ENCODE data around the gene TRPM1.

TRPM1 gene

GRCh38 chr15:31049682-31050615 lies 51.6 kb downstream of the TRPM1 start:
- no peak for DNase-seq (ENCODE audit: low read depth in 2 of 2)

- no peak for DNase-seq (ENCODE audit: low read depth in 2 of 2)
These were observed 52.4 kb downstream of the TRPM1 start for GRCh38 chr15:31049111-31049510.

GRCh38 chr15:31047437-31047836 lies 54.1 kb downstream of the TRPM1 start:
- DNase-seq (ENCODE audit: low read depth in 2 of 2): no peak

- no peak for DNase-seq (ENCODE audit: low read depth in 2 of 2)
These were observed 54.7 kb downstream of the TRPM1 start for GRCh38 chr15:31046759-31047359.

- DNase-seq (ENCODE audit: low read depth in 2 of 2): no peak
These were observed 55.9 kb downstream of the TRPM1 start for GRCh38 chr15:31045606-31046005.

- DNase-seq (ENCODE audit: low read depth in 2 of 2): no peak
These were observed 58.8 kb downstream of the TRPM1 start for GRCh38 chr15:31042751-31043150.

- no peak for DNase-seq (ENCODE audit: low read depth in 2 of 2)
These were observed 59.9 kb downstream of the TRPM1 start for GRCh38 chr15:31041610-31042009.

GRCh38 chr15:31040611-31041010 lies 60.9 kb downstream of the TRPM1 start:
- no peak for DNase-seq (ENCODE audit: low read depth in 2 of 2)

- DNase-seq (ENCODE audit: low read depth in 2 of 2): no peak
These were observed 61.6 kb downstream of the TRPM1 start for GRCh38 chr15:31039961-31040360.

GRCh38 chr15:31037731-31038477 lies 63.6 kb downstream of the TRPM1 start:
- no peak for DNase-seq (ENCODE audit: low read depth in 2 of 2)

GRCh38 chr15:31036783-31037182 lies 64.7 kb downstream of the TRPM1 start:
- no peak for DNase-seq (ENCODE audit: low read depth in 2 of 2)

- DNase-seq (ENCODE audit: low read depth in 2 of 2): no peak
These were observed 65.9 kb downstream of the TRPM1 start for GRCh38 chr15:31035610-31036009.

GRCh38 chr15:31034152-31034551 lies 67.4 kb downstream of the TRPM1 start:
- DNase-seq (ENCODE audit: low read depth in 2 of 2): no peak

- no peak for DNase-seq (ENCODE audit: low read depth in 2 of 2)
These were observed 68.6 kb downstream of the TRPM1 start for GRCh38 chr15:31032961-31033371.

GRCh38 chr15:31031471-31032067 lies 70.0 kb downstream of the TRPM1 start:
- no peak for DNase-seq (ENCODE audit: low read depth in 2 of 2)

GRCh38 chr15:31027910-31028578 lies 73.5 kb downstream of the TRPM1 start:
- DNase-seq (ENCODE audit: low read depth in 2 of 2): no peak

GRCh38 chr15:31025996-31026395 lies 75.5 kb downstream of the TRPM1 start:
- no peak for DNase-seq (ENCODE audit: low read depth in 2 of 2)

- DNase-seq (ENCODE audit: low read depth in 2 of 2): no peak
These were observed 76.5 kb downstream of the TRPM1 start for GRCh38 chr15:31024979-31025378.

- DNase-seq (ENCODE audit: low read depth in 2 of 2): no peak
These were observed 77.2 kb downstream of the TRPM1 start for GRCh38 chr15:31024330-31024729.

GRCh38 chr15:31023841-31024240 lies 77.7 kb downstream of the TRPM1 start:
- DNase-seq (ENCODE audit: low read depth in 2 of 2): no peak

- DNase-seq (ENCODE audit: low read depth in 2 of 2): no peak
These were observed 80.4 kb downstream of the TRPM1 start for GRCh38 chr15:31021067-31021665.

Measured in activated CD8-positive, alpha-beta memory T cell treated with anti-CD3 and anti-CD28 coated beads for 4 hours (primary cell).